Fibroblast of lung (primary cell): ENCODE results near the gene RAMAC.

ENCODE experiments used
- CTCF ChIP-seq, 2 donors: IDR thresholded peaks in 1 of 2; conservative IDR thresholded peaks in 1 of 2; 1 replicate in 1 of 2; 2 replicates in 1 of 2; pipeline ENCODE4 v1.5.1; 2011 to 2012; ENCODE audit warnings: low read length in 2 of 2, control low read depth in 1 of 2, inconsistent platforms in 1 of 2, low read depth in 1 of 2, mild to moderate bottlenecking in 1 of 2
- EZH2 ChIP-seq: IDR thresholded peaks from 2 replicates; pipeline ENCODE4 v1.5.1; 2012; ENCODE audit warnings: low read length, control low read depth, mild to moderate bottlenecking; ENCODE audit errors: missing control alignments

GRCh38 chr15:82968066-82968465, 17.9 kb upstream of the RAMAC start:
- TF ChIP-seq EZH2 (no peak), CTCF (conservative IDR thresholded peaks at IDR 0.05 in 1 of 2, IDR thresholded peaks at IDR 0.05 in 1 of 2; ENCODE audit: low read depth in 1 of 2, low read length in 2 of 2) (no peak)
